Muscle layer of duodenum (tissue), 2 donors: ENCODE measurements around the gene SPATS2.

ENCODE experiments used
- H3K27ac ChIP-seq: one replicate; pipeline ENCODE4 v1.7.0; 2013; ENCODE audit warnings: mild to moderate bottlenecking, low read length
- H3K27me3 ChIP-seq: one replicate; pipeline ENCODE4 v1.7.0; 2013; ENCODE audit warnings: low read depth, mild to moderate bottlenecking, control low read depth, low read length
- H3K36me3 ChIP-seq, 2 donors: one replicate each; pipeline ENCODE4 v1.7.0; 2013; ENCODE audit warnings: low read length in 2 of 2, control low read depth in 1 of 2, mild to moderate bottlenecking in 1 of 2; ENCODE audit not compliant: insufficient read depth in 2 of 2, control insufficient read depth in 1 of 2
- H3K4me1 ChIP-seq, 2 donors: one replicate each; pipeline ENCODE4 v1.7.0; 2013; ENCODE audit warnings: low read length in 2 of 2, mild to moderate bottlenecking in 2 of 2, control low read depth in 1 of 2, moderate library complexity in 1 of 2; ENCODE audit not compliant: insufficient read depth in 2 of 2, control insufficient read depth in 1 of 2
- H3K4me3 ChIP-seq, 2 donors: one replicate each; pipeline ENCODE4 v1.7.0; 2013; ENCODE audit warnings: low read length in 2 of 2, low read depth in 1 of 2, mild to moderate bottlenecking in 1 of 2
- H3K9me3 ChIP-seq, 2 donors: one replicate each; pipeline ENCODE4 v1.7.0; 2013; ENCODE audit warnings: low read length in 2 of 2, control low read depth in 1 of 2, mild to moderate bottlenecking in 1 of 2; ENCODE audit not compliant: control insufficient read depth in 1 of 2
- donor health status: healthy.

The SPATS2 gene

DNA sequence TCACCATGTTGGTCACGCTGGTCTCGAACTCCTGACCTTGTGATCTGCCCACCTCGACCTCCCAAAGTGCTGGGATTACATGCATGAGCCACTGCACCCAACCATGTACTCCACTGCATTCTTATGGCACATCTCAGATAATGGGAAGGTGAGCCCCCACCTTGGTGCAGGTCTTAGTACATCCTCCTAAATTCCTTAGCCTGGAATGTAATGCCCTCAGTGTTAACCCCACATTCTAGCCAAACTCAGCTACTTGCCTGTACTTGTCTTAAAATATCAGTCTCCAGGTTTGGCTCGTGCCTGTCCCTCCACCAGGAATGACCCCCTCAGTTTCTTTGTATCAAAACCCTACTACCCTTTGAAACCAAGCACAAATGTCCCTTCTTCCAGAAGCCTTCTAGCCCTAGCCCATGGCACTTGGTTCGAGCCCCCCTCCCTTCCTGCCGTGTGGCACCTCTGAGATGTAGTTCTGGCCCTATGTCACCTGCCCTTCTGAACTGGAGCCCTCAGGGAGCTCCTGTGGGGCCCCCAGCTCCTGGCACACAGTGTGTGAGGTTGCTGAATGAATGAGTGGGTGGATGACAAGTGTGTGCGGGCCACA, 179.9 kb downstream of the SPATS2 start:
- Histone ChIP-seq H3K27ac (no peak overlapping the region), H3K9me3 (no peaks in the 10 kb centered on the region), H3K36me3 (no peaks in the 10 kb centered on the region), H3K4me3 (no peak overlapping the region), H3K27me3 (peaks cover 11% of the 10 kb centered on the region), H3K4me1 (peaks cover 0 to 8% of the 10 kb centered on the region in 2 donors)

DNA sequence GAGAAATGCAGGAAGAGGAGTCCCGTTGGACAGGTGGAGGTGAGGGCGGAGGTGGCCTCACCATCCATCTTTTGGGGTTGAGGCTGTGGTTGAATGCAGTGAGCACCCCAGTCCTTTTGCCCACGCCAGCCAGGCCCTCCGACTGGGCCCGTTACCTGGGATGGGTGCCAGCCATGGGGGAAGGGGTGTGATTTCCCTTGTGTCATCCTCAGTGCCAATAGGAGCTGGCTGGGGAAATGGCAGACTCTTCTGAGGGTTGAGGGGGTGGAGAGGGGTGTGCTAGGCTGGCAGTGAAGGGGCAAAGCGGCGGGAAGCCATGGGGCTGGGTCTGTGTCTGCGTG, 181.2 kb downstream of the SPATS2 start:
- Histone ChIP-seq H3K4me1 (peaks cover 0 to 8% of the 10 kb centered on the region in 2 donors), H3K4me3 (peak overlapping the region in 1 of 2 donors; percentile 62), H3K27me3 (peaks cover 11% of the 10 kb centered on the region), H3K27ac (no peak overlapping the region), H3K36me3 (no peaks in the 10 kb centered on the region), H3K9me3 (no peaks in the 10 kb centered on the region)

DNA sequence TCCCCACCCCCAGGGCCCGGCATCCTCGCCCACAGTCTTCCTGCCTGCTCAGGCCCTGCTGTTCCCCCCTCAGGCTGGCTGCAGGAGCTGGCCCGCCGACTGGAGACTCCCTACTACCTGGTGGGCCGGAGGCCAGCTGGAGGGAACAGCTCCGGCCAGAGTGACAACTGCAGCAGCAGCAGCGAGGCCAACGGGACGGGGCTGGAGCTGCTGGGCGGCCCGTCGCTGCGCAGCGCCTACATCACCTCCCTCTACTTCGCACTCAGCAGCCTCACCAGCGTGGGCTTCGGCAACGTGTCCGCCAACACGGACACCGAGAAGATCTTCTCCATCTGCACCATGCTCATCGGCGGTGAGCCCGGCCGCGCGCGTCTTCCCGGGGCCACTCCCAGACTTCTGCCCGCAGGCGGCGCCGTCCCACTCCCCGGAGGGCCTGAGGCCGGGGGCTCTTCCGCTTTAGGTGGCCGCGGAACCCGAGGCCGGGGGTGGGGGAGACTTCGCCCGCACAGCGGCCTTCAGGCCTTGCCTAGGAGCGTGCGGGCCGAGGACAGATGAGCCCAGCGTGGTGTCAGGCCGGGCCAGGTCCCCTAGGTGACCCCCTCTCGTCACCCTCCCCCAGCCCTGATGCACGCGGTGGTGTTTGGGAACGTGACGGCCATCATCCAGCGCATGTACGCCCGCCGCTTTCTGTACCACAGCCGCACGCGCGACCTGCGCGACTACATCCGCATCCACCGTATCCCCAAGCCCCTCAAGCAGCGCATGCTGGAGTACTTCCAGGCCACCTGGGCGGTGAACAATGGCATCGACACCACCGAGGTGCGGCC, 181.8 kb downstream of the SPATS2 start:
- Histone ChIP-seq H3K27ac (no peak overlapping the region), H3K4me1 (peaks cover 0 to 8% of the 10 kb centered on the region in 2 donors), H3K36me3 (no peaks in the 10 kb centered on the region), H3K9me3 (no peaks in the 10 kb centered on the region), H3K27me3 (peaks cover 11% of the 10 kb centered on the region), H3K4me3 (peak overlapping the region in 1 of 2 donors; percentile 62)

DNA sequence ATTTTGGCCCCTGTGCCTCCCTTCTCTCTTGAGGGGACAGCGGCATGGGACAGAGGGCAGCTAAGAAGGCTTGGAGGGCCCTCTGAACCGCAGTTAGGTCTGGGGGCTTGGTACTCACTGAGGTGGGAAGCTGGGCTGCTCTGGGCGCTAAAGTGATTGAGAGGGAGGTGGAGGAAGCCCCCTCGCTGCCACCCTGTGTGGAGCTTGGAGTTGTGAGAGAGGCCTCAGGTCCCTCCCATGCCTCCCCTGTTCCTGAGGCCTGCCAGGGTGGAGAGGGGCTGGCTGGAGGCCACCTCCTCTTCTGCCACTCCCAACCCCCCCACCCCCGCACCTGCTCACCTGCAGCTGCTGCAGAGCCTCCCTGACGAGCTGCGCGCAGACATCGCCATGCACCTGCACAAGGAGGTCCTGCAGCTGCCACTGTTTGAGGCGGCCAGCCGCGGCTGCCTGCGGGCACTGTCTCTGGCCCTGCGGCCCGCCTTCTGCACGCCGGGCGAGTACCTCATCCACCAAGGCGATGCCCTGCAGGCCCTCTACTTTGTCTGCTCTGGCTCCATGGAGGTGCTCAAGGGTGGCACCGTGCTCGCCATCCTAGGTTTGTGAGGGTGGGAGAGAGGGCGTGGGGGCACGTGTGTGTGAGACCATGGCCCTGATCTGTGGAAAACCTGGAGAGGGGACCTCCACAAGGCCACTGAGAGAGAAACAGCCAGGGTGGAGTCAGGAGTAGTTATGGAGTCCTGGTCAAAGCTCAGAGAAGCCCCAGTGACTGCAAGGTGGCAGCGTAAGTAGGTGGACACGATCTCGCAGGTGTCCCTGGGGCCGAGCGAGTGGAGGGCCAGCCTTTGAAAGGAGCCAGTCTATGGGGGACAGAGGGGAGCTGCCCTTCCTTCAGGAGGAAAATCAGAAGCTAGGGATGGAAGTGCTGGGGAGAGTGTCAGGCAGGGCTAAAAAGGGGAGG, 182.8 kb downstream of the SPATS2 start:
- peaks cover 0 to 8% of the 10 kb centered on the region in 2 donors for H3K4me1 ChIP-seq
- H3K27ac ChIP-seq: no peak overlapping the region
- peak overlapping the region in 1 of 2 donors; percentile 62 for H3K4me3 ChIP-seq
- peaks cover 11% of the 10 kb centered on the region for H3K27me3 ChIP-seq
- H3K36me3 ChIP-seq: no peaks in the 10 kb centered on the region
- H3K9me3 ChIP-seq: no peaks in the 10 kb centered on the region

DNA sequence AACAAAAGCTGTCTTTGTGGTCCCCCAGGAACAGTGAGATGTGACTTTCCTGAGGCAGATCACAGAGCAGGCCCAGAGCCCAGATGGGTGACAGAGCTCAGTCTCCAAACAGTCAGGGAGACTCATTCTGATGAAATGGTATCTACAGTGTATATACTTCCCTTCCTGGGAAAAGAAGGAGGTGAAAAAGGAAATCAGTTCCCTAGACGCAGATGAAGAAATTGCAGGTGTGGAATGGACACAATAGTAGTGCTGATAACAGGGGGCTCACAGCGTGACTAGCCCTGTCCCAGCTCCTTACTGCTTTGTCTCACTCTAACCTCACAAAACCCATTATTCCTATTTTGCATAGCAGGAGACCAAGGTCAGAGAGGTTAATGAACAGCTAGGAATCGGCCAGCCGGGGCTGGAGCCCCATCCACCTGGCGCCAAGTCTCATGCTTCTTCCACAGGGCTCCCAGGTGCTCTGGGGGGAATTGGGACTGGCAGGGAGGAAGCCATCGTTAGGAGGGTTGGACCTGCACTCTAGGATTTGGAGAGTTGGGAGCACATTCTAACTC, 183.5 kb downstream of the SPATS2 start:
- no peak overlapping the region for H3K4me3 ChIP-seq
- peaks cover 11% of the 10 kb centered on the region for H3K27me3 ChIP-seq
- H3K9me3 ChIP-seq: no peaks in the 10 kb centered on the region
- no peak overlapping the region for H3K27ac ChIP-seq
- peaks cover 0 to under 1% of the 10 kb centered on the region in 2 donors for H3K36me3 ChIP-seq
- peaks cover 0 to 8% of the 10 kb centered on the region in 2 donors for H3K4me1 ChIP-seq

DNA sequence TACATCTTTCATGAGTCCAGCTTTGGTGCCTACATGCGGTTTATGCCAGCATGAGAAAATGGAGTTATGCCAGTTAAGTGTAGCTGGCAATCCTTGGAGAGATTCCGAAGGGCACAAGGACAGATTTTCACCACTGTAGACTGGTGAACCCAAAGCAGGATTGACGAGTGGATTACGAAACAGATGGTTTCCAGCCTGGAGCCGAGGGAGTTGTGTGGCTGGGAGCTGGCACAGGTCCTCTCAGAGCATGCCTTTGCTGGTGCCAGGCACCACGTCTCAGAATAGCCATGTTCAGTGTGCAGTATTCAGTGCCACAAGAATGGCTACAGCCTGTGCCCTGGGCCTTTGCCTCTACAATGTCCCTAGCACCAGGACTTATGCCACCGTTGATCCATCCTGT, 184.8 kb downstream of the SPATS2 start:
- H3K27me3 ChIP-seq: peaks cover 11% of the 10 kb centered on the region
- H3K36me3 ChIP-seq: peaks cover 0 to 11% of the 10 kb centered on the region in 2 donors
- peaks cover 0 to 8% of the 10 kb centered on the region in 2 donors for H3K4me1 ChIP-seq
- H3K9me3 ChIP-seq: no peaks in the 10 kb centered on the region
- no peak overlapping the region for H3K4me3 ChIP-seq
- no peak overlapping the region for H3K27ac ChIP-seq

DNA sequence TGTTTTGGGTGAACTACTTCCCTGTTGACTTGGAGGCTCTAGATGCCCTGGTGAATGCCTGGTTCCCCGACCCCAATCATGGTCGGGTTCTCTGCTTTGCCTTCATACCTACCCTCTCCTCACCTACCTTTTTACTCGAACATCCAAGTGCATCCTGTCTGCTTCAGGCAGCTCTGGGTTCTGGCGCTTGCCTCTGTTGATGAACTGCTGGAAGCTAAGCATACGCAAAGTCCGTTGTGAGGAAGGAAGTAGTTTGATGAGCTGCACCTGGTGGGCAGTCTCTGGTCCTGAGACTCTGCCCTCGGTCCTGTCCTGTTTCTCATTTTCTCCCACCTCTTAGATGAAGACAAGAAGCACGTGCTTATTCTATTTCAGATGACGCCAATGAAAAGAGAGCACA, 185.2 kb downstream of the SPATS2 start:
- H3K4me1 ChIP-seq: peaks cover 0 to 8% of the 10 kb centered on the region in 2 donors
- no peaks in the 10 kb centered on the region for H3K9me3 ChIP-seq
- peaks cover 11% of the 10 kb centered on the region for H3K27me3 ChIP-seq
- no peak overlapping the region for H3K27ac ChIP-seq
- H3K36me3 ChIP-seq: peaks cover 0 to 14% of the 10 kb centered on the region in 2 donors
- H3K4me3 ChIP-seq: no peak overlapping the region

DNA sequence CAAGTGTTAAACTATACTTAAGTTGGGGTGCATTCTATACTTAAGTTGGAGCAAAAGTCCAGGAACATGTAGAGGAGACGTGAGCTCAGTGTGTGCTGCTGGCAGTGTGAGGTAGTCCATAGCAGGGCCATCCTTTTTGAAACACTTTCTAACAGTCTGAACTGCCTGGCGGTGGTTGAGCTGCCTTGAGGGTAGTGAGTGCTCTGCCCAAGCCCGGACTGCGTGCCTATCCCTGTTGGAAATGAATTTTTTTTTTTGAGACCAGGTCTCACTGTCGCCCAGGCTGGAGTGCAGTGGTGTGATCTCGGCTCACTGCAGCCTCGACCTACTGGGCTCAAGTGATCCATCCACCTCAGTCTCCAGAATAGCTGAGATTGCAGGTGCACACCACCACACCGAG, 185.6 kb downstream of the SPATS2 start:
- Histone ChIP-seq H3K9me3 (no peaks in the 10 kb centered on the region), H3K27ac (no peak overlapping the region), H3K36me3 (peaks cover 0 to 19% of the 10 kb centered on the region in 2 donors), H3K4me1 (peaks cover 0 to 8% of the 10 kb centered on the region in 2 donors), H3K4me3 (no peak overlapping the region), H3K27me3 (peaks cover 7% of the 10 kb centered on the region)

DNA sequence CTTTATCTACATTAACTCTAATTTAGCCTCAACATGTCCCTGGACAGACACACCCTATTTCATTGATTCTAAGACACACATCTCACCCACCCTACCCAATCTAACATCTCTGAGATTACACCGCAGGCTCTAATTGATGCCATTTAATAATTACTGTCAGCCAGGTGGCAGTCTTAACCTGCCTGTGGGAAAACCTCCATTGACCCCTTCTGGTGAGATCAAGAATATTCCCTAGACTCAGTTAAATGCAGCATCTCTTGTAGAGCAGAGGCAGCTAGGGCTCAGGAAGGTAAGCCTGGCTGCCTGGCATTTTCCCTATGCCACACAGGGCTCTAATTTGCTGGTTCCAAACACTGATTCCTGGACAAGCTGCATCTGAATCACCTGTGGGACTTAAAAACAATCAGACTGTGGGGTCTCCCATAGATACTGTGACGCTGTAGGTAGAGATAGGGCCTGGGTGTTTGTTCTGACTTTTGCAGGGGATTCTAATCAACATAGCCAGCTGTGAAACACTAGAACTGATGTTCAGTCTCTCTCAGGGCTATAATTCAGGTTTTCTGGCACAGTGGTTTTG, 186.3 kb downstream of the SPATS2 start:
- H3K27ac ChIP-seq: no peak overlapping the region
- no peak overlapping the region for H3K4me3 ChIP-seq
- no peaks in the 10 kb centered on the region for H3K27me3 ChIP-seq
- no peaks in the 10 kb centered on the region for H3K9me3 ChIP-seq
- H3K4me1 ChIP-seq: peaks cover 0 to 4% of the 10 kb centered on the region in 2 donors
- H3K36me3 ChIP-seq: peaks cover 3 to 24% of the 10 kb centered on the region in 2 donors

DNA sequence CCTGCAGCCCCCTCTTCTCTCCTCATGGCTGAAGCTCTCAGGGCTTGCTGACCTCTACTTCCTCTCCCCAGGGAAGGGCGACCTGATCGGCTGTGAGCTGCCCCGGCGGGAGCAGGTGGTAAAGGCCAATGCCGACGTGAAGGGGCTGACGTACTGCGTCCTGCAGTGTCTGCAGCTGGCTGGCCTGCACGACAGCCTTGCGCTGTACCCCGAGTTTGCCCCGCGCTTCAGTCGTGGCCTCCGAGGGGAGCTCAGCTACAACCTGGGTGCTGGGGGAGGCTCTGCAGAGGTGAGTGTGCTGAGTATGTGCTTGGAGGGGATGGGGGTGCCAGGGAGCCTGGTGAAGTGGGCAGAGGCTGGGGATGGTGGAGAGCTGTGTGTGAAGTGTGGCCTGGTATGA, 187.0 kb downstream of the SPATS2 start:
- H3K4me3 ChIP-seq: no peak overlapping the region
- peaks cover 9 to 31% of the 10 kb centered on the region in 2 donors for H3K36me3 ChIP-seq
- no peak overlapping the region for H3K27ac ChIP-seq
- H3K4me1 ChIP-seq: no peaks in the 10 kb centered on the region
- no peaks in the 10 kb centered on the region for H3K9me3 ChIP-seq
- H3K27me3 ChIP-seq: no peaks in the 10 kb centered on the region
